ENCODE measurements around the gene ZNF77.

DNA sequence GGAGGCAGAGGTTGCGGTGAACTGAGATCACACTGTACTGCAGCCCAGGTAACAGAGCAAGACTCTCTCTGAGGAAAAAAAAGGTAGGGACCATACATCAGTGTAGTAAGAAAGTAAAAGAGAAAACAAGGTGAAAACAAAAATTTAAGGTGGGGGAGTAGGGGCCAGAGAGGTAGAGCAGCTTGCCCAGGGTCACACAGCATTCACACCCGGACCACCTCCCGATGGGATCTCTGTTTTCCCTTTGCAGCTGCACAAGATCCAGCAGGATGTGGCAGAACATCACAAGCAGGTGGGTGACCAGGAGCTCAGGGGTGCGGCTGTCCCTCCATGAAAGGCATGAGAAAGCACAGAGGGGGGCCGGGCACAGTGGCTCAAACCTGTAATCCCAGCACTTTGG lies 37.1 kb upstream of the ZNF77 start:
- TF ChIP-seq, protein P1, sequence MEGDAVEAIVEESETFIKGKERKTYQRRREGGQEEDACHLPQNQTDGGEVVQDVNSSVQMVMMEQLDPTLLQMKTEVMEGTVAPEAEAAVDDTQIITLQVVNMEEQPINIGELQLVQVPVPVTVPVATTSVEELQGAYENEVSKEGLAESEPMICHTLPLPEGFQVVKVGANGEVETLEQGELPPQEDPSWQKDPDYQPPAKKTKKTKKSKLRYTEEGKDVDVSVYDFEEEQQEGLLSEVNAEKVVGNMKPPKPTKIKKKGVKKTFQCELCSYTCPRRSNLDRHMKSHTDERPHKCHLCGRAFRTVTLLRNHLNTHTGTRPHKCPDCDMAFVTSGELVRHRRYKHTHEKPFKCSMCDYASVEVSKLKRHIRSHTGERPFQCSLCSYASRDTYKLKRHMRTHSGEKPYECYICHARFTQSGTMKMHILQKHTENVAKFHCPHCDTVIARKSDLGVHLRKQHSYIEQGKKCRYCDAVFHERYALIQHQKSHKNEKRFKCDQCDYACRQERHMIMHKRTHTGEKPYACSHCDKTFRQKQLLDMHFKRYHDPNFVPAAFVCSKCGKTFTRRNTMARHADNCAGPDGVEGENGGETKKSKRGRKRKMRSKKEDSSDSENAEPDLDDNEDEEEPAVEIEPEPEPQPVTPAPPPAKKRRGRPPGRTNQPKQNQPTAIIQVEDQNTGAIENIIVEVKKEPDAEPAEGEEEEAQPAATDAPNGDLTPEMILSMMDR (conservative IDR thresholded peaks at IDR 0.05; ENCODE audit: low read depth, low read length): no peak
- TF ChIP-seq EZH2 (IDR thresholded peaks at IDR 0.05; ENCODE audit: low read length, unreplicated experiment): no peak
